Keratinocyte (primary cell): Measurements from ENCODE around the gene SEC24A.
"Not testable (repeated sequence)": the region's sequence is repeated elsewhere in the genome, so short reads cannot be mapped to it uniquely, and the experiment has no call there.

Experiments used
- CTCF ChIP-seq, 3 experiments: IDR thresholded peaks in 1 of 3; conservative IDR thresholded peaks in 1 of 3; optimal IDR thresholded peaks in 1 of 3; 2 replicates in 2 of 3; 3 replicates in 1 of 3; pipeline versions ENCODE3 to v1.5.1; 2011; ENCODE audit warnings: low read length in 3 of 3, mild to moderate bottlenecking in 3 of 3, moderate library complexity in 2 of 3, control low read depth in 1 of 3, inconsistent platforms in 1 of 3; ENCODE audit not compliant: insufficient read depth in 2 of 3; ENCODE audit errors: extremely low read depth in 1 of 3
- EZH2 ChIP-seq: IDR thresholded peaks from one replicate; pipeline ENCODE4 v1.6.1; 2012; ENCODE audit warnings: inconsistent platforms, mild to moderate bottlenecking, low read length, moderate library complexity

- TF ChIP-seq CTCF (optimal IDR thresholded peaks at IDR 0.05 in 1 of 3, IDR thresholded peaks at IDR 0.05 in 1 of 3, conservative IDR thresholded peaks at IDR 0.05 in 1 of 3; ENCODE audit: extremely low read depth in 1 of 3, insufficient read depth in 2 of 3, low read length in 3 of 3); EZH2: not testable (repeated sequence)
These were observed 28.8 kb downstream of the SEC24A start for GRCh38 chr5:134677357-134677756.
